Esophagus squamous epithelium (tissue), 5 donors: ENCODE measurements around the gene NDUFA6. TPM values are rescaled to one million over a fixed set of nuclear protein-coding genes. Genes with fewer than 3 reads are reported as not detected.
"Not testable (repeated sequence)": the region's sequence is repeated elsewhere in the genome, so short reads cannot be mapped to it uniquely, and the experiment has no call there.

Source experiments
- DNase-seq: peaks from one replicate; lab custom pipeline; 2025; lab: John Stamatoyannopoulos, UW
- H3K27ac ChIP-seq, 4 donors: fragments of 200-600 bp; sonication (generic); one replicate each; pipeline ENCODE4 v1.5.1; 2016 to 2019; ENCODE audit warnings: mild to moderate bottlenecking in 1 of 4
- H3K27me3 ChIP-seq, 4 donors: fragments of 200-600 bp; sonication (generic); 1 replicate in 3 of 4; 2 replicates in 1 of 4; pipeline versions ENCODE4 v1.5.1 to v1.6.0; 2017 to 2021; ENCODE audit warnings: antibody characterized with exemption in 1 of 4
- H3K36me3 ChIP-seq, 3 donors: fragments of 200-600 bp; sonication (generic); one replicate each; pipeline ENCODE4 v1.5.1; 2016 to 2019
- H3K4me1 ChIP-seq, 3 donors: fragments of 200-600 bp; sonication (generic); one replicate each; pipeline ENCODE4 v1.5.1; 2017 to 2019
- H3K4me3 ChIP-seq, 4 donors: fragments of 200-600 bp; sonication (generic); 1 replicate in 3 of 4; 2 replicates in 1 of 4; pipeline ENCODE4 v1.5.1; 2016 to 2019; ENCODE audit warnings: mild to moderate bottlenecking in 2 of 4, moderate library complexity in 1 of 4
- H3K9me3 ChIP-seq, 3 donors: fragments of 200-600 bp; sonication (generic); one replicate each; pipeline ENCODE4 v1.5.1; 2016 to 2019
- CTCF ChIP-seq, 6 experiments: fragments of 450-650 bp in 4 of 6; fragments of 200-600 bp in 2 of 6; sonication (generic) in 2 of 6; IDR thresholded peaks; one replicate each; pipeline ENCODE4 v1.5.1; 2016 to 2019; ENCODE audit warnings: antibody characterized with exemption in 6 of 6, mild to moderate bottlenecking in 4 of 6, moderate library complexity in 4 of 6
- POLR2A ChIP-seq, 4 donors: fragments of 450-650 bp; IDR thresholded peaks; one replicate each; pipeline ENCODE4 v1.6.1; 2017; ENCODE audit warnings: antibody characterized with exemption in 4 of 4, mild to moderate bottlenecking in 4 of 4, moderate library complexity in 3 of 4
- WGBS, 2 donors: methylation state at CpG; one replicate each; pipeline ENCODE4 v1.1.5; 2018; 5-methylcytosine and 5-hydroxymethylcytosine counted together
- intact Hi-C: fragments of 100-400 bp; cut with DNase I; formaldehyde crosslinking; loops from one replicate; pipeline ENCODE4 v1.15.0; 2022
- total RNA-seq, 4 donors: library from RNA; depleted of rRNA; stranded (reverse); fragments of >200 nt; gene quantifications; one replicate each; pipeline ENCODE4 v1.1.0, GENCODE V29; 2016
- donor health status: DM: yes; HTN: yes; CAD: no.

Gene NDUFA6
- 10 to 100 TPM; 65.0 to 72.4 (median 67.1) TPM for total RNA-seq

DNA sequence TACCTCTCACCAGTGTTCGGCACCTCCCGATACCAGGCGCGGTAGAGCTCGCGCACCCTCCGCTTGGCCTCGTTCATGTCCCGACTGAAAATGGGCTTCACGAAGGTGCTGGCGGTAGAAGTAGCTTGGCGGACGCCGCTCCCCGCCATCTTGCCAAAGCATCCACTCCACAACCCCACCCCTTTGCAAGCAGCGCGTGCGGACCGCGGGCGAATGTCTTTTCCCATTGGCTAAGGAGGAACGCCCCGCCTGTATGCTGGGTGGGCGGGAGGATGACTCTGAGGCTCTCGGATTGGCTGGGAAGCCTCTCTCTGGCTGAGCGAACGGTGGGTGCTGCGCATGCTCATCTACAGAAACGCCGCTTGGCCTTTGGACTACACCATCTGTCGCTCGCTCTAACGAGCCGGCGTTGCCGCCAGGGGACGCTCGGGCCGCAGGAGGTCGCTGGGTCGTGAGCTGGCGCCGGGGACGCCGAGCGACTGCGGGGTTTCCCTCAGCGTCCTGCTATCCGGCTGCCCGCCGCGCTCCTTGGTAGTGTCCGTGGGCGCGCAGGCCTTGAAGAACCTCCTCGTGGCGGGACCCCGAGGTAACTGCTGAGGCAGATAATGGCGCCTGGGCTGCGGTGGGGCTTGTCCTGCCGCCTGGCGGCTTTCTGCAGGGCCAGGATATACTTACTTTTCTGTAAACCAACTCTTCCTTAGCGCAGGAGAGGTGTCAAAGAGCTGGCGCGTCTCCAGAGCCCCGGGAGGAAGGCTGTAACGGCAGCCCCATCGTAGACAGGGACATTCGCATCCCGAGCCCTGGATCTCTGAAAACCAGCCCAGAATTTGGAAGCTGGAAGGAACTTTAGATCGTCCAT lies at the start of gene NDUFA6:
Gene NDUFA6 (minus strand): TSS at position 177 of the 859 bp plus-strand sequence. CDS start 28 bp downstream, at position 149.
- peak within 1 kb of the TSS; percentile 74 to 91 (median 81) for H3K4me3 ChIP-seq
- H3K9me3 ChIP-seq, result no peaks in the 10 kb centered on the region
- WGBS, 2 donors, result 0 to 1% methylated on average over 20 to 25 of the region's 71 CpGs
- H3K27ac ChIP-seq, result peak within 1 kb of the TSS; percentile 95 to 98 (median 98)
- H3K4me1 ChIP-seq, result peaks cover 0 to 43% (median 17%) of the 10 kb centered on the region in 3 donors
- peak; percentile 97 for DNase-seq
- intact Hi-C loops, result loop anchor here (5.0 kb wide), 1 partner anchor 346 kb away; no protein-coding TSS in a partner anchor
- H3K36me3 ChIP-seq, result peaks cover under 1 to 18% (median 8%) of the 10 kb centered on the region in 3 donors
- no peaks in the 10 kb centered on the region for H3K27me3 ChIP-seq
- TF ChIP-seq POLR2A (IDR thresholded peaks at IDR 0.05) (peak in 3 of 4 donors; percentile 89 to 93 (median 89)), CTCF (IDR thresholded peaks at IDR 0.05) (peak; percentile 93 to 99 (median 97))

GRCh38 chr22:42140153-42140552 lies 49.6 kb upstream of the NDUFA6 start:
- WGBS, 2 donors, result 81 to 87% methylated on average over 10 to 12 of the region's 17 CpGs
- H3K36me3 ChIP-seq, result peaks cover 0 to 32% (median 0%) of the 10 kb centered on the region in 3 donors
- DNase-seq, H3K4me3 ChIP-seq, H3K9me3 ChIP-seq, H3K4me1 ChIP-seq, intact Hi-C loops, H3K27ac ChIP-seq, H3K27me3 ChIP-seq: not testable (repeated sequence)

- intact Hi-C loops, H3K4me3 ChIP-seq, H3K27me3 ChIP-seq, H3K9me3 ChIP-seq, H3K27ac ChIP-seq, H3K4me1 ChIP-seq, DNase-seq: not testable (repeated sequence)
- WGBS, 2 donors, result 74 to 80% methylated on average over 7 of the region's 7 CpGs
- H3K36me3 ChIP-seq, result peaks cover 0 to 30% (median 0%) of the 10 kb centered on the region in 3 donors
These were observed 48.9 kb upstream of the NDUFA6 start for GRCh38 chr22:42139508-42139907.

GRCh38 chr22:42138972-42139371 lies 48.4 kb upstream of the NDUFA6 start:
- TF ChIP-seq POLR2A (IDR thresholded peaks at IDR 0.05) (no peak), CTCF (IDR thresholded peaks at IDR 0.05) (no peak)
- WGBS, 2 donors, result 97 to 100% methylated on average over 2 of the region's 2 CpGs
- Histone ChIP-seq H3K27ac (no peak overlapping the region), H3K9me3 (no peaks in the 10 kb centered on the region), H3K4me3 (no peak overlapping the region), H3K4me1 (no peaks in the 10 kb centered on the region), H3K27me3 (no peaks in the 10 kb centered on the region), H3K36me3 (peaks cover 0 to 25% (median 0%) of the 10 kb centered on the region in 3 donors)
- intact Hi-C loops, result no loop called here
- no peak for DNase-seq

GRCh38 chr22:42138122-42138770 lies 47.7 kb upstream of the NDUFA6 start:
- DNase-seq, result no peak
- no peaks in the 10 kb centered on the region for H3K27me3 ChIP-seq
- H3K4me1 ChIP-seq, result no peaks in the 10 kb centered on the region
- intact Hi-C loops, result no loop called here
- H3K27ac ChIP-seq, result no peak overlapping the region
- peaks cover 0 to 24% (median 0%) of the 10 kb centered on the region in 3 donors for H3K36me3 ChIP-seq
- no CpG with 5 or more reads among the region's 31 CpGs for WGBS, 2 donors
- TF ChIP-seq CTCF (IDR thresholded peaks at IDR 0.05) (no peak), POLR2A (IDR thresholded peaks at IDR 0.05) (no peak)
- no peak overlapping the region for H3K4me3 ChIP-seq
- H3K9me3 ChIP-seq, result no peaks in the 10 kb centered on the region

- H3K4me1 ChIP-seq, H3K27me3 ChIP-seq, DNase-seq, H3K9me3 ChIP-seq, H3K4me3 ChIP-seq, H3K27ac ChIP-seq, intact Hi-C loops: not testable (repeated sequence)
- no CpG with 5 or more reads among the region's 4 CpGs for WGBS, 2 donors
- peaks cover 0 to 15% (median 0%) of the 10 kb centered on the region in 3 donors for H3K36me3 ChIP-seq
These were observed 45.1 kb upstream of the NDUFA6 start for GRCh38 chr22:42135688-42136087.
